ENCODE data around the gene COL6A3. TPM values are rescaled to one million over a fixed set of nuclear protein-coding genes. Genes with fewer than 3 reads are reported as not detected.

Gene COL6A3
- total RNA-seq, 3 donors from 2014 or later, result 116 to 907 (median 320) TPM

- Histone ChIP-seq H3K4me3 (no peak overlapping the region), H3K27me3 (no peaks in the 10 kb centered on the region), H3K4me1 (peaks cover 0 to 10% of the 10 kb centered on the region in 2 donors), H3K36me3 (no peaks in the 10 kb centered on the region), H3K9me3 (no peaks in the 10 kb centered on the region), H3K27ac (no peak overlapping the region)
- no peak for DNase-seq (ENCODE audit: low spot score in 2 of 2)
- intact Hi-C loops (cut with DNase I; ENCODE audit: low total_unique reads), result no loop called here
- no peak for TF ChIP-seq CTCF (IDR thresholded peaks at IDR 0.05)
- TF ChIP-seq POLR2AphosphoS5 (IDR thresholded peaks at IDR 0.05), result no peak
- TF ChIP-seq POLR2A (IDR thresholded peaks at IDR 0.05), result no peak
Observed at GRCh38 chr2:237312021-237312755, 101.8 kb downstream of the COL6A3 start.

GRCh38 chr2:237310515-237311114 is 103.3 kb downstream of the COL6A3 start:
- H3K36me3 ChIP-seq, result no peaks in the 10 kb centered on the region
- H3K4me3 ChIP-seq, result no peak overlapping the region
- intact Hi-C loops (cut with DNase I; ENCODE audit: low total_unique reads), result no loop called here
- no peak for DNase-seq (ENCODE audit: low spot score in 2 of 2)
- no peaks in the 10 kb centered on the region for H3K27me3 ChIP-seq
- no peaks in the 10 kb centered on the region for H3K9me3 ChIP-seq
- TF ChIP-seq CTCF (IDR thresholded peaks at IDR 0.05) (no peak), POLR2AphosphoS5 (IDR thresholded peaks at IDR 0.05) (no peak), POLR2A (IDR thresholded peaks at IDR 0.05) (no peak)
- H3K4me1 ChIP-seq, result peaks cover 0 to 8% of the 10 kb centered on the region in 2 donors
- H3K27ac ChIP-seq, result no peak overlapping the region

- intact Hi-C loops (cut with DNase I; ENCODE audit: low total_unique reads), result no loop called here
- Histone ChIP-seq H3K27ac (peak overlapping the region in 1 of 2 donors; percentile 7), H3K4me1 (no peaks in the 10 kb centered on the region), H3K4me3 (no peak overlapping the region), H3K9me3 (no peaks in the 10 kb centered on the region), H3K36me3 (no peaks in the 10 kb centered on the region), H3K27me3 (no peaks in the 10 kb centered on the region)
- DNase-seq (ENCODE audit: low spot score in 2 of 2), result no peak
- TF ChIP-seq POLR2A (IDR thresholded peaks at IDR 0.05), result no peak
- no peak for TF ChIP-seq POLR2AphosphoS5 (IDR thresholded peaks at IDR 0.05)
- no peak for TF ChIP-seq CTCF (IDR thresholded peaks at IDR 0.05)
Observed at GRCh38 chr2:237309416-237309815, 104.5 kb downstream of the COL6A3 start.

GRCh38 chr2:237309011-237309410 is 105.0 kb downstream of the COL6A3 start:
- Histone ChIP-seq H3K27me3 (no peaks in the 10 kb centered on the region), H3K36me3 (no peaks in the 10 kb centered on the region), H3K27ac (peak overlapping the region in 1 of 2 donors; percentile 7), H3K4me3 (no peak overlapping the region), H3K4me1 (no peaks in the 10 kb centered on the region), H3K9me3 (no peaks in the 10 kb centered on the region)
- DNase-seq (ENCODE audit: low spot score in 2 of 2), result no peak
- intact Hi-C loops (cut with DNase I; ENCODE audit: low total_unique reads), result no loop called here
- TF ChIP-seq CTCF (IDR thresholded peaks at IDR 0.05), result no peak
- TF ChIP-seq POLR2A (IDR thresholded peaks at IDR 0.05), result no peak
- TF ChIP-seq POLR2AphosphoS5 (IDR thresholded peaks at IDR 0.05), result no peak

GRCh38 chr2:237307474-237307873 is 106.5 kb downstream of the COL6A3 start:
- no peaks in the 10 kb centered on the region for H3K36me3 ChIP-seq
- H3K4me3 ChIP-seq, result no peak overlapping the region
- DNase-seq (ENCODE audit: low spot score in 2 of 2), result no peak
- H3K27me3 ChIP-seq, result no peaks in the 10 kb centered on the region
- no peaks in the 10 kb centered on the region for H3K4me1 ChIP-seq
- intact Hi-C loops (cut with DNase I; ENCODE audit: low total_unique reads), result no loop called here
- no peaks in the 10 kb centered on the region for H3K9me3 ChIP-seq
- H3K27ac ChIP-seq, result no peak overlapping the region
- TF ChIP-seq CTCF (IDR thresholded peaks at IDR 0.05), result no peak
- TF ChIP-seq POLR2A (IDR thresholded peaks at IDR 0.05), result no peak
- no peak for TF ChIP-seq POLR2AphosphoS5 (IDR thresholded peaks at IDR 0.05)
